Measurements from ENCODE around the gene HCK.

Gene HCK

DNA sequence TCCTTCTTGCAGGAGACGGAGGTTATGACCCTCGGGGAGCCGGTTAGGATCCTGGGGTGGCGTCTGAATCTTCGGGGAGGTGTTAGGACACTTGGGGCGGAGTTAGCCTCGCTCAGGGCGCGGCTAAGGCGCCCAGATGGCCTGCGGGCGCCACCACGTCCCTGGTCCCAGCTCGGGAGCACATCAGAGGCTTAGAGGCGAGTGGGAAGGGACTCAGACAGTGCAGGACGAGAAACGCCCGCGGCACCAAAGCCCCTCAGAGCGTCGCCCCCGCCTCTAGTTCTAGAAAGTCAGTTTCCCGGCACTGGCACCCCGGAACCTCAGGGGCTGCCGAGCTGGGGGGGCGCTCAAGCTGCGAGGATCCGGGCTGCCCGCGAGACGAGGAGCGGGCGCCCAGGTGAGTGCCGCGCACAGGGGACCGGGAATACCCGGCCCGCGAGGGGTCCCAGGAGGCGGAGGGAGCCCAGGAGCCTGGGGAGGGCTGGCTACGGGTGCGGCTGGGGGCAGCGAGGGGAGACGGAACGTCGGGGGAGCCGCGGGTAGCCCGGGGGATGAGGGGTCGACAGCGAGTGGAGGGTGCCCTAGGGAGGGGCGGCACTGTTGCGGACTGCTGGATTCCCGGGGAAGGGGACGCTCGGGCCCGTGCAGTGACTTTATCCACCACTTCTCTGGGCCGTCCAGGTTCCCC lies at the start of gene HCK:
TSS of gene HCK (plus strand) at position 153 of the 688 bp plus-strand sequence.
- DNase-seq, result peak in 2 of 56 donors; percentile 10 to 20

DNA sequence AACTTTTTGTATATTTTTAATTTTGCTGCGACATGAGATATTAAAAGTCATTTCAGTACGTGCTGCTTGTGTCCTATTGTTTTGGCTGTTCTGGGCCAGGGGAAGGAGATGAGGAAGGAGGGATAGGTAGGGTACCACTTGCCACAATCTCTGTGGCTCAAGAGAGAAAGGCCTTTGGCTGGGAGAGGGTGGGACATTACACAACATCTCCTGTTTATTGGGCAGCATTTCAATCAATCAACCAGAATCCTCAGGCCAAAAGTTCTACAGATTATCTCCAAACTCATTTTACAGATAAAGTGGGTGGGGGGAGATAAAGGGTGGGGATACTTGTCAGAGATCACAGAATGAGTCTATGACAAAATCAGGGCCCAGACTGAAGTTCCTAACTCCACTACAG lies 48.7 kb upstream of the HCK start:
- no peak for DNase-seq

DNA sequence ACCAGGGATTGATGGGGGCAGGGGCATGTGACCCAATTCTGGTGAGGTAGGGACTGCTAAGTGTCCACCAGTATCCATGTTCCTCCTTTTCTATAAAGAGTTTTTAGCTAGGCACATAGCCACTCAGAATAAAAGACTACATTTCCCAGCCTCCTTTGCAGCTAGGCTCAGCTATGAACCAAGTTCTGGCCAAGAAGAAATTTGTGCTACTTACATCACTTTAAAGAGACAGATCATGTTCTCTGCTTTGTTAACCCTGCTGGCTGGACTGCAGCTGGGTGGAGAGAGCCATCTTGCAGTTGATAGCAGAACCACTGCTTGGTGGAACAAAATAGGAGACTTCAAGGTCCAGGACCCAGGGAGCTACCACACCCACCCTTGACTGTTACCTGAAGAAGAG lies 47.1 kb upstream of the HCK start:
- no peak for DNase-seq

DNA sequence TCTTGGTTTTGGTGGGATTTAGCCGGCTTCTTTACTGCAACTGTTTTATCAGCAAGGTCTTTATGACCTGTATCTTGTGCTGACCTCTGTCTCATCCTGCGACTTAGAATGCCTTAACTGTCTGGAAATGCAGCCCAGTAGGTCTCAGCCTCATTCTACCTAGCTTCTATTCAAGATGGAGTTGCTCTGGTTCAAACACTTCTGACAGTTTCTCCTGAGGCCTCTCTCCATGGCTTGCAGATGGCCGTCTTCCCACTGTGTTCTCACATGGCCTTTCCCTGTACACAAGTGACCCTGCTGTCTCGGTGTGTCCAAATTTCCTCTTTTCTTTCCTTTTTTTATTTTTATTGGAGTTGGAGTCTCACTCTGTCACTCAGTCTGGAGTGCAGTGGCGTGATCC lies 46.0 kb upstream of the HCK start:
- no peak for DNase-seq

DNA sequence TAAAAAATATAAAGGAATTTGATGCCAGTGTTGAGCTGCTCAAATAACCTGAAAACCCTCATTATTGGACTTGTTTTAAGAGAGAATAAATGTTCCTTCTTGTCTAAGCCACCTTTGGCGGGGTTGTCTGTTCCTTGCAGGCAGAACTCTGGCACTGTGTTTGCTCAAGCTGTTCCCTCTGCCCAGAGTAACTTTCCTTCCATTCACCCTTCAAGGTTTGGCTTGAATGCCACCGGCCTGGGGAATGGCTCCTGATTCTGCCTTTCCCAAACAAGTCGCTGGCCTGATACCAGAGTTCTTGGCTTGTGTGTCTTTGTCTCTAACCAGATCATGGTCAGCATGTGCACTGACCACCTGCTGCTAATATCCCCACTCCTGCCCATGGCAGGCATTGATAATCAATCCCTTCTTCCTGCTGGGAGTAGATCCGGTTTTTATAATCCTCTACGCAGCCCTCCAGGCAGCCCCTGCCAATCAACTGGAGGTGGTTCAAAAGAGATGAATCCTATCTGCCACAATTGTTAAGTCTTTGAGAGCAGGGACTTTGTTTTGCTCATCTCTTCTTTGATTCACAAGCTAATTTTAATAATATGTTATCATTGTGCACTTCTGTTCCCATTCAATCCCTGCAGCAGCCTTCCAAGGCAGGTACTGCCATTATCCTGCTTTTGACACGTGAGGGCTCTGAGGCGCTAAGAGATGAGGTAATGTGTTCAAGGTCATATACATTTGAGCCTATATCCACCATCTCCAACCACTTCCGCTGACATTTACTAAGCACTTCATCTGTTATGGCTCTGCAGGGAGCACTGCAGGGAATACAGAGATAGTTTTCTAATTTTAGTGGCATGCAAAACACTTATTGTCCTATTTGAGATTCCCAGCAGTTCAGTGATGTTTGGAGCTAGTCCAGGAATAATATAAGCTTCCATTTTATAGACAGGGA lies 44.9 kb upstream of the HCK start:
- DNase-seq, result no peak

DNA sequence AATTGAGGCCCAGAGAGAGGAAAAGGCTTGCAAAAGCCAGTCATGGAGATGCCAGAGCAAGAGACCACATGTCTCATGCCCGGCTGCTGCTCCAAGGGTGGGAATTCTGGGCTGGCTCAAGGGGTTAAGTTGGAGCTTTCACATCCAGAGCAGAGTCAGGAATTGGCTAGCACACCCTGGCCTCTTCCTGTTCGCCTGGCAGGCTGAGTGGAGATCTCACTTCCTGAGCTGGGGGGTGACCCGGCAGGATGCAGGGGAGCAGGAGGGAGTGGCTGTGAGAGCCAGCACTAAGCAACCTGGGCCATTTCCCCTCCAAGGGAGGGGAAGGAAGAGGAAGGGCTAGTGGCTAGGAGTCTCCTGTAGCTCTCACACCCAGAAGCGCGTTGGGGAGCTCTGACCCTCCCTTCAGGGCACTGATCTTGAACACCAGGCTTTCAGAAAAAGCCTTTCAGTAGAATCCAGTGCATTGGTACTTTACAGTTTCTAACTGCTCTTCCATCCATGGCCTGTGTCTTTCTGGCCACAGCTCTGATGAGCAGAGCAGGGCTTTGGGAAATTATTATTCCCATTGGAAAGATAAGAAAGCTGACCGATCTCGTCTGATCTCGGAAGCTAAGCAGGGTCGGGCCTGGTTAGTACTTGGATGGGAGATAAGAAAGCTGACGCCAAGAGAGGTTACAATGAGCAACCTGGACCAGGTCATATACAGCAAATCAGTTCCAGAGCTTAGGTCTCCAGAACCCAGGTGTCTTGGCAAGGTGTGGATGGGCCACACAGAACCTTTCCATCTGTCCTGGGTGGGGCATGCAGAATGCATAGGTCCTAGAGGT lies 44.0 kb upstream of the HCK start:
- no peak for DNase-seq

DNA sequence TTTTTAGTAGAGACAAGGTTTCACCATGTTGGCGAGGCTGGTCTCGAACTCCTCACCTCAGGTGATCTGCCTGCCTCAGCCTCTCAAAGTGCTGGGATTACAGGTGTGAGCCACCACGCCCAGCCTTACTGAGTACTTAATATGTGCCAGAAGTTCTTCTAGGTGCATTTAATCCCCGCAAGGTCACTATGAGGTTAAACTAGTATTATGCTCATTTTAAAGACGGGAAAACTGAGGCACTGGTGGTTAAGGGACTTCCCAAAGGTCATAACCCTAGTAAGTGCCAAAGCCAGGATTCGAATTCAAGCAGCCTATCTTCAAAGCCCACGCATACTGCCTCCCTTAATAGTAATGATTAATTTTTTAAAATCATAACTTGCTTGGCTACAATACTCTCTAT lies 42.5 kb upstream of the HCK start:
- DNase-seq, result no peak

DNA sequence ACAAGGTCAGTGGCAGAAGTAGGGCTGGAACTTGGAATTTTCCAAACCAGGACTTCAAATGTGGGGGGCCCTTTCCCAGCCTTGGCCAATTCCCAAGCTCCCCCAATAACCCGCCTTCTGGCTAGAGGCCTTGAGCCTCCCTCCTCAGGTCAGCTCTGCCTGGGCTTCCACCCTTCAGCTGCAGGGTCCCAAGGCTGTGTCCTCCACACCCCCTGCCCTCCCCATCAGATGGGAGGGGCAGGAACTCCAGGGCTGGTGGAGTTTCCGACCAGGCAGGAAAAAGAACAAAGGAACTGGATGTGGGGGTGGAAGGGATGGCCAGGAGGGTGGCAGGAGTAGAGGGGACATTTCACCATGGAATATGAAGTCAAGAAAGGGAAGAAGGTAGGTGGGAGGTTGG lies 41.9 kb upstream of the HCK start, which contains the start of gene CCM2L:
TSS of gene CCM2L (plus strand) at position 338 of the 400 bp plus-strand sequence. CDS start at position 355, 17 bp downstream.
- DNase-seq, result no peak

DNA sequence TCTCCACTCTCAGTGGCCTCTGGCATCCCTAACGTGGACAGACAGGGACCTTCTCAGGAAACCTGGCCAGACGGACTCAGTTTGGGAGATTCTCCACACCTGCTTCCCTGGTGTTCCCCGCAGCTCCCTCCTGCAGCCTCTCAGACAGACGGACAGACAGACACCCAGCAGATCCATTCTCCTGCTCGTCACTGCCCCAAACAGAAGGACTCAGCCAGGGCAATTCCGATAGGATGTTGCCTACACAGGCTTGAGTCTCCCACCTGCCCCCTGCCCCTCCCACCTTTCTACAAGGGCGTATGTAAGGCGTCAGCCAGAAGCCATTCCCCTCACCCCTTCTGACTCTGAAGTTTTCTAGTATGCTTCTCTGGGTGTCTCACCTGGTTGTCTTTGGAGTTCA lies 41.4 kb upstream of the HCK start:
- no peak for DNase-seq

DNA sequence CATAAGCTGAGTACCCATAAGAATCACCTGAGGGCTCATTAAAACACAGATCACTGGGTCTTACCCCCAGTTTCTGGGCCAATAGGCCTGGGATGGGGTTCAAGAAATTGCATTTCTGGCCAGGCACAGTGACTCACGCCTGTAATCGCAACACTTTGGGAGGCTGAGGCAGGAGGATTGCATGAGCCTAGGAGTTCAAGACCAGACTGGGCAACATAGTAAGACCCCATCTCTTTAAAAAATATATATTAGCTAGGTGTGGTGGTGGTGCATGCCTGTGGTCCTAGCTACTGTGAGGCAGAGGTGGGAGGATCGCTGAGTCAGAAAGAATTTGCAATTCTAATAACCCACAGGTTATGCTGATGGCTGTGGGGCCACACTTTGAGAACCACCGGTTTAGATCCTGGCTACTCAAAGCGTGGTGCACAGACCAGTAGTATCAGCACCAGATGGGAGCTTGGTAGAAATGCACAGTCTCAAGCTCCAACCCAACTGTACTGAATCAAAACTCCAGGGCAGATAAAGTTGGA lies 39.8 kb upstream of the HCK start:
- no peak for DNase-seq

DNA sequence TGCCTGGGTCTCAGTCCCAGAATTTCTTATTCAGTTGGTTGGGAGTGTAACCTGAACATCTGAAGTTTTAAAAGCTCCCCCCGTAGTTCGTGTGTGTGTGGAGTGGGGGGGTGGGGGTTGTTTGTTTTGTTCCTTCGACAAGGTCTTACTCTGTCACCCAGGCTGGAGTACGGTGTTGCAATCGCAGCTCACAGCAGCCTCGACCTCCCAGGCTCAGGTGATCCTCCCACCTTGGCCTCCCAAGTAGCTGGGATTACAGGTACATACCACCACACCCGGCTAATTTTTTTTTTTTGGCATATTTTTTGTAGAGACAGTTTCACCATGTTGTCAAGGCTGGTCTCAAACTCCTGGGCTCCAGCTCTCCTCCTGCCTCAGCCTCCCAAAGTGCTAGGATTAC lies 38.7 kb upstream of the HCK start:
- DNase-seq, result no peak

DNA sequence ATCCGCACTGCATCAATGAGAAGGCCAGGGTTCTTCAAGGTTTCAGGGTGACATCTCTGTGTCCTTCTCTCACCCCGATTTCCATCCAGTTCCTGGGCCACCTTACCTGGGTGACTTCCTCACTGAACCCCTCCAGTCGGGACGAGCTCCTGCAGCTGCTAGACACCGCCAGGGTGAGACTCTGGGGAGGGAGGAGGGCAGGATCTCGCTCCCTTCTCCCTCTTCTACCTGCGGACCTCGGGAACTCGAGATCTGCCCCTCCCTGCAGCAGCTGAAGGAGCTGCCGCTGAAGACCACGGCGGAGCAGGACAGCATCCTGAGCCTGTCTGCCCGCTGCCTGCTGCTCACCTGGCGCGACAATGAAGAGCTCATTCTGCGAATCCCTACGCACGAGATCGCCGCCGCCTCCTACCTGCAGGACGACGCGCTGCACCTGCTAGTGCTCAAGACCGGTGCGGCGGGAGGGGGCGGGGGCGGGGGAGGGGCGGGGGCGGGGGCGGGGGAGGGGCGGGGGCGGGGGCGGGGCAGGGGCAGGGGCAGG lies 34.3 kb upstream of the HCK start:
- no peak for DNase-seq

DNA sequence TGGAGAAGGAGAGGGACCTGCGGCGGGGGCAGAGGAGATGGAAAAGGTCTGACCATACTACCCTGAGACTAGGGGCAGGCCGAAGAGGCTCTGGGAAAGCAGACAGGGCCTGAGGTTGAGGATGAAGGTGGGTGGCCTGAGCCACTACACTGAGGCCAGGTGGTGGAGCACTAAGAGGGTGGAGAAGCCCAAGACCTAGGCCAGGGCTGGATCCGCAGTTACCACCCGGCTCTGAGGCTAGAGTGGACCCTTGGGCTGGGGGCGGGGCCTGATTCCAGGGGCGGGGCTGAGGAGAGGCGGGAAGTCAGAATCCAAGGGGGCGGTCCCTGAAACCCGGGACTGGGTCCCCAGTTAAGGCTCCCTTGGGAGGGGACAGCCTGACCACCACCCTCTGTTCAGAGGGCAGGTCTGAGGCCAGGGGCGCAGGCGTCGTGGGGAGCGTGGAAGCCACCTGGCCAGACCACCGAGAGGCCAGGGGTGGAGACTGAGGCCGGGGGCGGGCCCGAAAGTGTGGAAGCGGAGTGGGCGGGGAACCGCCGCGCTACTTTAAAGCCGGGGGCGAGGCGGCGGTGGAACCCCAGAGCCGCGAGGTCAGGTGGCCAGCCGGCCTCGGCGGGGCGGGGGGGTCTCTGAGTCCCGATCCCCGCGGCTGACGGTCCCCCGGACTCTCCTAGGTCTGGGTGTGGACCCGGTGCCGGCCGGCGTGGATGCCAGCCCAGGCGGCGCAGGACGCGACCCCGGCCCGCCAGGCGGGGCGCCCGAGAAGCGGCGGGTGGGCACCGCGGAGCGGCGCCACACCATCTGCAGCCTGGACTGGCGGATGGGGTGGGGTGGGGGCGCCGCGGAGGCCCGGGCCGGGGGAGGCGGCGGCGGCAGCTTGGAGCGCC lies 33.5 kb upstream of the HCK start:
- peak in 4 of 56 donors; percentile 8 to 41 (median 16) for DNase-seq

DNA sequence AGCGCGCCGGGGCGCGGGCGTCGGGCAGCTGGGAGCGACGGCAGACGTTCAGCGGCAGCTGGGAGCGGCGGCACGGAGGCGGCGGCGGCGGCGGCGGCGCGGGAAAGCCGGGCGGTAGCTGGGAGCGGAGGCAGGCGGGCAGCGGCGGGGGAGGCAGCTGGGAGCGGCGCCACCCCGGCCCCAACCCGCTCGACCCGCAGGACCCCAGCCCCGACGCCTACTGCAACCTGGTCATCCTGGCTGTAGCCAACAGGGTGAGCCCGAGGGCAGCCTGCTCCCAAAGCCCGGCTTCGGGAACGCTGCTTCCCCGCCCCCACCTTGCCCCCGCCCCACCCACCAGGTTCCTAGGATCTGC lies 32.9 kb upstream of the HCK start:
- peak in 1 of 56 donors; percentile 12 for DNase-seq

DNA sequence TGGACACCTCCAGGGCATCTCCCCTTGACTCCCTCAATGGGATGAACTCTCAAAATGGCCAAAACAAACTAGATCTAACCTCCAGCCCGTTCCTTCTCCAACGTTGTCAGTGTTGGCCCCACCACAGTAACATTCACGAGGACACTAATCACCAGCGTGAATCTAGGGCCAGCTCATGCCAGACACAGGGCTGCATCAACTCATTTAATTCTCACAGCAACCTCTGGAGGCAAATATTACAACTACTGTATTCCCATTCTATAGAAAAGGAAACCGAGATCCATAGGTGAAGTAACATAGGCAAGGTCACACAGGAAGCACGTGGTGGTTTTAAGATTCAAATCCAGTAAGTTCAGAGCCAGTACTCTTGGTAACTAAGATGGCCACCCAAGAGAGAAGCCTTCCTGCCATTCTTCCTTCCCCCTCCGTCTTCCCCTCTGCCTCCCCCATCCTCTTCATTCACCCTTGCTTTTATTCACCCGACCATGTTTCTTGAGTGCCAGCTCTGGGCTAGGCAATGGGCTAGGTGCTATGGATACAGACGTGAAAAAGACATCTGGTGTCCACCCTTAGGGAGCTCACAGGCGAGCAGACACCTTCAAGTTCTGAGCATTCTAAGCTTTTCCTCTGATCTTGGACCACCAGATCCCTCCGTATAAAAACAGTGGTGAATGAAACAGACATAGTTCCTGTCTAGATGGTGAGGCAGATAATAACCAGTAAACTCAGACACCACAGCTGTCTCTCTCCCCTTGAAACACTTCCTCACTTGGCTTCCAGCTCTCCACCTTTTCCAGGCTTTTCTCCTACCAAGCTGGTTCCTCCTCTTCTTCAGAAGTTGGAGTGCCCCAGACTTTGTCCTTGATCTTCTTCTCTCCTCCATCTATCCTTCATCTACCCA lies 32.2 kb upstream of the HCK start:
- no peak for DNase-seq

DNA sequence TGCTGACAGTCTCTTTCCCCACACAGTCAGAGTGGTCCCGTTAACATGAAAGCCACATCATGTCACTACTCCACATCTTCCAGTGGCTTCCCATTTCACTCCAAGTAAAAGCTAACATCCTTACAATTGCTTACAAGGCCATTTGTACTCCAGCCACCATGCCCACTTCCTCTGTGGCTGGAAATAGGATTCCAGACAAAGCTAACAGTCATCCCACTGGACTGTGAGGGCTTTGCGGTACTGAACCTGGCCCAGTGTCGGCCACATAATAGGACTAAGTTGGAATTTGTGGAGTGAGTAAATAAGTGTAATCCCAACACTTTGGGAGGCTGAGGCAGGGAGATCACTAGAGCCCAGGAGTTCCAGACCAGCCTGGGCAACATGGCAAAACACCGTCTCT lies 31.0 kb upstream of the HCK start:
- no peak for DNase-seq

DNA sequence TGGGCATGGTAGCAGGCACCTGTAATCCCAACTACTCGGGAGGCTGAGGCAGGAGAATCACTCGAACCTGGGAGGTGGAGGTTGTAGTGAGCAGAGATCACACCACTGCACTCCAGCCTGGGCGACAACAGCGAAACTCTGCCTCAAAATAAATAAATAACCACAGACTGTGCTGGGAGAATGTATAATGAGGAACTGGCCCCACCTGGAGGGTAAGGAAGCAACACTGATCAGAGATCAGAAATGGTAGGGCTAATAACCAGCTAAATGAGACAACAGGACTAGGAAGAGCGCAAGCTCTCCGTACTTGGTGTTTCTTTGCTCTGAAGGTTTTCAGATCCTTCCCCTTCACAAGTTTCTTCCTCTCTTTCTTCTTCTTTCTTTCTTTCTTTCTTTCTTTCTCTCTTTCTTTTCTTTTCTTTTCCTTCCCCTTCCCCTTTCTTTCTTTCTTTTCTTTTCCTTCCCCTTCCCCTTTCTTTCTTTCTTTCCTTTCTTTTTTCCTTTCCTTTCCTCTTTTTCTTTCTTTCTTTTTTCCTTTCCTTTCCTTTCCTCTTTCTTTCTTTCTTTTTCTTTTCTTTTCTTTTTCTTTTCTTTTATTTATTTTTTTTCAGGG lies 27.3 kb upstream of the HCK start:
- no peak for DNase-seq

DNA sequence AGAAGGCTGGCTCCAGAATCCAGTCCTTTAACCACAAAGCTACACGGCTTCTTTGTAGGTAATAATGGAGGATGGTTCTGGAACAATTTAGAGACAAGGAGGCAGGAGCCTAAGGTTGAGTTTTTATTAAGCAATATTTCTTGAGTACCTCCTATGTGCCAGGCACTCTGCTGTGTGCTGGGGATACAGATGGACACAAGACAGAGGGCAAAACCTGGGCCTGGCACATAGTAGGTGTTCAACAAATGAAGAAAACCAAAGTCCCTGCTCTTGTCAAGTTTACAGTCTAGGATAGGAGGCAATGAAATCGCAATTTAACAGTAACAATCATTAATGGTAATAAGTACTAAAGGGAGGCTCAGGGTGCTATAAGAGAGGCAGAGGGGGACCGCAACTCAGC lies 24.4 kb upstream of the HCK start:
- no peak for DNase-seq
